Progenitor cell of endocrine pancreas (in vitro differentiated cells): ENCODE data around the gene CDC37. TPM values are rescaled to one million over a fixed set of nuclear protein-coding genes. Genes with fewer than 3 reads are reported as not detected.
A peak's percentile ranks its signal among the peaks of the same experiment; 100 is the strongest.

Source experiments
- DNase-seq: peaks from one replicate; pipeline ENCODE4 v3.0.0; 2021; ENCODE audit warnings: low spot score; ENCODE audit not compliant: unreplicated experiment
- H3K27ac Mint-ChIP-seq: 2 replicates; pipeline ENCODE4 v1.8.0; 2021; ENCODE audit warnings: mild to moderate bottlenecking, moderate library complexity, mixed read lengths
- H3K27me3 Mint-ChIP-seq: 2 replicates; pipeline ENCODE4 v1.8.0; 2021; ENCODE audit warnings: mixed read lengths
- H3K36me3 Mint-ChIP-seq: 2 replicates; pipeline ENCODE4 v1.8.0; 2022; ENCODE audit warnings: mixed read lengths; ENCODE audit not compliant: insufficient read depth
- H3K4me1 Mint-ChIP-seq: 2 replicates; pipeline ENCODE4 v1.8.0; 2021; ENCODE audit warnings: low read depth, mixed read lengths
- H3K4me3 Mint-ChIP-seq: 2 replicates; pipeline ENCODE4 v1.8.0; 2021; ENCODE audit warnings: low read depth, mild to moderate bottlenecking, moderate library complexity, mixed read lengths
- H3K9me3 Mint-ChIP-seq: 2 replicates; pipeline ENCODE4 v1.8.0; 2021; ENCODE audit warnings: low read depth, mixed read lengths
- total RNA-seq: library from RNA; stranded (reverse); gene quantifications from 2 replicates; pipeline ENCODE4 v1.2.1, GENCODE V29; 2021
- TF ChIP-seq, protein P1 (sequence below): fragments of 200-600 bp; sonication (generic); IDR thresholded peaks from one replicate; pipeline ENCODE4 v1.5.0; 2021; ENCODE audit warnings: antibody characterized with exemption, mild to moderate bottlenecking; ENCODE audit not compliant: unreplicated experiment

CDC37 gene
- total RNA-seq, 1 donor from 2014 or later = 149 TPM

- no peaks in the 10 kb centered on the region for H3K9me3 Mint-ChIP-seq
- no peak overlapping the region for H3K27ac Mint-ChIP-seq
- no peaks in the 10 kb centered on the region for H3K4me1 Mint-ChIP-seq
- H3K36me3 Mint-ChIP-seq = no peaks in the 10 kb centered on the region
- H3K27me3 Mint-ChIP-seq = peaks cover 75% of the 10 kb centered on the region
- TF ChIP-seq, protein P1, sequence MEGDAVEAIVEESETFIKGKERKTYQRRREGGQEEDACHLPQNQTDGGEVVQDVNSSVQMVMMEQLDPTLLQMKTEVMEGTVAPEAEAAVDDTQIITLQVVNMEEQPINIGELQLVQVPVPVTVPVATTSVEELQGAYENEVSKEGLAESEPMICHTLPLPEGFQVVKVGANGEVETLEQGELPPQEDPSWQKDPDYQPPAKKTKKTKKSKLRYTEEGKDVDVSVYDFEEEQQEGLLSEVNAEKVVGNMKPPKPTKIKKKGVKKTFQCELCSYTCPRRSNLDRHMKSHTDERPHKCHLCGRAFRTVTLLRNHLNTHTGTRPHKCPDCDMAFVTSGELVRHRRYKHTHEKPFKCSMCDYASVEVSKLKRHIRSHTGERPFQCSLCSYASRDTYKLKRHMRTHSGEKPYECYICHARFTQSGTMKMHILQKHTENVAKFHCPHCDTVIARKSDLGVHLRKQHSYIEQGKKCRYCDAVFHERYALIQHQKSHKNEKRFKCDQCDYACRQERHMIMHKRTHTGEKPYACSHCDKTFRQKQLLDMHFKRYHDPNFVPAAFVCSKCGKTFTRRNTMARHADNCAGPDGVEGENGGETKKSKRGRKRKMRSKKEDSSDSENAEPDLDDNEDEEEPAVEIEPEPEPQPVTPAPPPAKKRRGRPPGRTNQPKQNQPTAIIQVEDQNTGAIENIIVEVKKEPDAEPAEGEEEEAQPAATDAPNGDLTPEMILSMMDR = no peak
- peak overlapping the region; percentile 61 for H3K4me3 Mint-ChIP-seq
- DNase-seq = no peak
These were observed 27.3 kb upstream of the CDC37 start for GRCh38 chr19:10430505-10431253.

DNA sequence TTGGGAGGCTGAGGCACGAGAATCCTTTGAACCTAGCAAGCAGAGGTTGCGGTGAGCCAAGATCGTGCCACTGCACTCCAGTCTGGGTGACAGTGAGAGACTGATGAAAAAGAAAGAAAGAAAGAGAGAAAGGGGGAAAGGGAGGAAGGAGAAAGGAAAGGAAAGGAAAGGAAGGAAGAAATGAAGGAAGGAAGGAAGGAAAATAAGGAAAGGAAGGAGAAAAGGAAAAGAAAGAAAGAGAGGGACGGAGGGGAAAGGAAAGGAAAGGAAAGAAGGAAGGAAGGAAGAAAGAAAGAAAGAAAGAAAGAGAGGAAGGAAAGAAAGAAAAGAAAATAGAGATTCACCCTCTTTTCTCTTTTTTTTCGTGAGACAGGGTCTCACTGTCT is 25.6 kb upstream of the CDC37 start:
- no peak overlapping the region for H3K4me3 Mint-ChIP-seq
- H3K9me3 Mint-ChIP-seq = no peaks in the 10 kb centered on the region
- DNase-seq = no peak
- H3K27me3 Mint-ChIP-seq = peaks cover 86% of the 10 kb centered on the region
- H3K4me1 Mint-ChIP-seq = no peaks in the 10 kb centered on the region
- no peaks in the 10 kb centered on the region for H3K36me3 Mint-ChIP-seq
- TF ChIP-seq, protein P1 = no peak
- no peak overlapping the region for H3K27ac Mint-ChIP-seq

DNA sequence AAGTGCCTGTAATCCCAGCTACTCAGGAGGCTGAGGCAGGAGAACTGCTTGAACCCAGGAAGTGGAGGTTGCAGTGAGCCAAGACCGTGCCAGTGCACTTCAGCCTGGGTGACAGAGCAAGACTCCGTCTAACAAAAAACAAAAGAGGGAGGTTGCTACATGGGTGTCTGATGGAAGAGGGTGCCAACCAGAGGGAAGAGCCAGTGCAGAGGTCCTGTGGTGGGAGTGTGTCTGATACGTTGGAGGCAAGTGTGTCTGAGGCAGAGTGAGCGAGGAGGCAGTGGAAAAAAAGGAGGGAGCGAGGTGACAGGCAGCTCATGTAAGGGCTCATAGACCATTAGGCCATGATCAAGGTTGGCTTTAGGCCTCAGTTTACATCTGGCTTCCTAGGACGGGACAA is 23.8 kb upstream of the CDC37 start:
- Mint-ChIP-seq H3K27me3 (peaks cover 90% of the 10 kb centered on the region), H3K4me1 (no peaks in the 10 kb centered on the region), H3K36me3 (no peaks in the 10 kb centered on the region), H3K9me3 (no peaks in the 10 kb centered on the region), H3K27ac (no peak overlapping the region), H3K4me3 (no peak overlapping the region)
- no peak for DNase-seq
- TF ChIP-seq, protein P1 = no peak

GRCh38 chr19:10424011-10424637 is 20.8 kb upstream of the CDC37 start:
- H3K27me3 Mint-ChIP-seq = peaks cover 89% of the 10 kb centered on the region
- H3K4me3 Mint-ChIP-seq = no peak overlapping the region
- TF ChIP-seq, protein P1 = peak; percentile 94
- peaks cover 5% of the 10 kb centered on the region for H3K4me1 Mint-ChIP-seq
- no peaks in the 10 kb centered on the region for H3K36me3 Mint-ChIP-seq
- no peaks in the 10 kb centered on the region for H3K9me3 Mint-ChIP-seq
- DNase-seq = peak; percentile 90
- H3K27ac Mint-ChIP-seq = no peak overlapping the region

GRCh38 chr19:10422846-10423245 is 19.5 kb upstream of the CDC37 start:
- no peak overlapping the region for H3K4me3 Mint-ChIP-seq
- no peak for DNase-seq
- H3K4me1 Mint-ChIP-seq = peaks cover 8% of the 10 kb centered on the region
- no peaks in the 10 kb centered on the region for H3K36me3 Mint-ChIP-seq
- H3K27me3 Mint-ChIP-seq = peaks cover 86% of the 10 kb centered on the region
- TF ChIP-seq, protein P1 = no peak
- no peak overlapping the region for H3K27ac Mint-ChIP-seq
- no peaks in the 10 kb centered on the region for H3K9me3 Mint-ChIP-seq
